OCI-LY1 (cell line): ENCODE data around the gene MLLT1.

ENCODE experiments used
- H2AFZ ChIP-seq: fragments of 200-600 bp; sonication (generic), shearing (Covaris generic); 2 replicates; pipeline ENCODE4 v1.6.0; 2014; ENCODE audit warnings: antibody characterized with exemption, mild to moderate bottlenecking, low read length
- H3F3A ChIP-seq: fragments of 200-600 bp; sonication (generic), shearing (Covaris generic); 2 replicates; pipeline ENCODE4 v1.6.0; 2014; ENCODE audit warnings: mild to moderate bottlenecking, antibody characterized with exemption, low read length, moderate library complexity; ENCODE audit not compliant: insufficient read depth
- H3K27ac ChIP-seq: fragments of 200-600 bp; sonication (generic); 2 replicates; pipeline ENCODE4 v1.5.1; 2014; ENCODE audit warnings: low read length, mixed run types, mild to moderate bottlenecking, low read depth; ENCODE audit not compliant: poor library complexity, severe bottlenecking
- H3K27me3 ChIP-seq: fragments of 200-600 bp; sonication (generic); 2 replicates; pipeline ENCODE4 v1.6.0; 2014; ENCODE audit warnings: antibody characterized with exemption, mild to moderate bottlenecking, low read length, moderate library complexity; ENCODE audit not compliant: insufficient read depth
- H3K36me3 ChIP-seq: fragments of 200-600 bp; sonication (generic); 2 replicates; pipeline ENCODE4 v1.6.1; 2014; ENCODE audit warnings: mild to moderate bottlenecking, antibody characterized with exemption, low read length, moderate library complexity, mixed read lengths; ENCODE audit not compliant: insufficient read depth
- H3K4me1 ChIP-seq: fragments of 200-600 bp; sonication (generic); 2 replicates; pipeline ENCODE4 v1.5.1; 2014; ENCODE audit warnings: mild to moderate bottlenecking, low read length, moderate library complexity; ENCODE audit not compliant: insufficient read depth, severe bottlenecking
- H3K4me2 ChIP-seq: fragments of 200-600 bp; sonication (generic), shearing (Covaris generic); 2 replicates; pipeline ENCODE4 v1.6.1; 2014; ENCODE audit warnings: low read length
- H3K4me3 ChIP-seq: fragments of 200-600 bp; sonication (generic); 2 replicates; pipeline ENCODE4 v1.5.1; 2014; ENCODE audit warnings: low read length, low read depth, mild to moderate bottlenecking, mixed read lengths; ENCODE audit not compliant: poor library complexity, severe bottlenecking
- H3K79me2 ChIP-seq: fragments of 200-600 bp; shearing (Covaris generic); 2 replicates; pipeline ENCODE4 v1.6.1; 2016; ENCODE audit warnings: mixed run types, low read length, mixed read lengths; ENCODE audit not compliant: insufficient read depth
- H3K9ac ChIP-seq: fragments of 200-600 bp; sonication (generic), shearing (Covaris generic); 2 replicates; pipeline ENCODE4 v1.6.1; 2014; ENCODE audit warnings: mild to moderate bottlenecking, low read length, mixed read lengths
- H3K9me2 ChIP-seq: fragments of 200-600 bp; sonication (generic), shearing (Covaris generic); 2 replicates; pipeline ENCODE4 v1.6.1; 2014; ENCODE audit warnings: low read depth, mild to moderate bottlenecking, low read length, mixed read lengths
- H3K9me3 ChIP-seq: fragments of 200-600 bp; shearing (Covaris generic); 2 replicates; pipeline ENCODE4 v1.6.1; 2014; ENCODE audit warnings: low read length, mixed read lengths
- H4K20me1 ChIP-seq: fragments of 200-600 bp; sonication (generic), shearing (Covaris generic); 2 replicates; pipeline ENCODE4 v1.6.0; 2016; ENCODE audit warnings: mild to moderate bottlenecking, low read length; ENCODE audit not compliant: insufficient read depth
- EZH2 ChIP-seq: fragments of 200-600 bp; sonication (generic), shearing (Covaris generic); IDR thresholded peaks from 2 replicates; pipeline ENCODE4 v1.8.0; 2017; ENCODE audit warnings: borderline replicate concordance, mixed run types, mild to moderate bottlenecking, antibody characterized with exemption, low read length, moderate library complexity, mixed read lengths
- TF ChIP-seq, protein P1 (sequence below): fragments of 200-600 bp; sonication (generic), shearing (Covaris generic); IDR thresholded peaks from 2 replicates; pipeline ENCODE4 v1.5.1; 2017; ENCODE audit warnings: mild to moderate bottlenecking, antibody characterized with exemption, low read length, moderate library complexity, mixed read lengths

MLLT1 gene

DNA sequence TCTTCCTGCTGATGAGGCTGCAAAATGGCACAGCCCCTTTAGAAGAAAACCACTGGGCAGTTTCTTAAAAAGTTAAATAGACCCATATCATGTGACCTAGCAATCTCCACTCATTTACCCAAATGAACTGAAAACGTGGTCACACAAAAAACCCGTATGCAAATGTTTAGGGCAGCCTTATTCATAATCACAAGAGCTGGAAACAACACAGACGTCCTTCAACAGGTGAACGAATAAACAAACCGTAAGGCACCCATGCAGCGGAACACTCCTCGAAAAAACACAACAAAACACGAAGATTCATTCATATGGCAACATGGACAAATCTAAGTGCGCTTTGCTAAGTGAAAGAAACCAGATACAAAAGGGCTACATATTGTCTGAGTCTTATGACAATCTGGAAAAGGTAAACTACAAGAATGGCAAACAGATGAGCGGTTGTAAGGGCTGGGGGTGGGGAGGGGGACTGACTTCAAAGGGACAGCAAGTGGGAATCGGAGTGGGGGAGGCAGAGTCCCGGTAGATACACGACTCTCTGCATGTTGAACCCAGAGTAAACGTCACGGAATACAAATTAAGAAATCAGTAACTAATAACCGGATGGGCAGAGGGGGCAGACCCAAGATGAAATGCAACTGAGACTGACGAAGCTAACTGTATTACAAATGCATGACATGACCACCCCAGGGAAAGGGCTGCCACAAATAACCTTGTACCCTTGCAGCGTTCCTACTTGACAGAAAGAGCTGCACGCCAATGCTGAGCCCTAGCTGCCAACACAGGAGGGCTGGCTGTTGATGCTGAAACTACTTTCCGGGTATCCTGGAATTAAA is 33.4 kb downstream of the MLLT1 start:
- H3K27ac ChIP-seq: no peak overlapping the region
- H2AFZ ChIP-seq: no peak overlapping the region
- TF ChIP-seq EZH2: no peak
- TF ChIP-seq, protein P1, sequence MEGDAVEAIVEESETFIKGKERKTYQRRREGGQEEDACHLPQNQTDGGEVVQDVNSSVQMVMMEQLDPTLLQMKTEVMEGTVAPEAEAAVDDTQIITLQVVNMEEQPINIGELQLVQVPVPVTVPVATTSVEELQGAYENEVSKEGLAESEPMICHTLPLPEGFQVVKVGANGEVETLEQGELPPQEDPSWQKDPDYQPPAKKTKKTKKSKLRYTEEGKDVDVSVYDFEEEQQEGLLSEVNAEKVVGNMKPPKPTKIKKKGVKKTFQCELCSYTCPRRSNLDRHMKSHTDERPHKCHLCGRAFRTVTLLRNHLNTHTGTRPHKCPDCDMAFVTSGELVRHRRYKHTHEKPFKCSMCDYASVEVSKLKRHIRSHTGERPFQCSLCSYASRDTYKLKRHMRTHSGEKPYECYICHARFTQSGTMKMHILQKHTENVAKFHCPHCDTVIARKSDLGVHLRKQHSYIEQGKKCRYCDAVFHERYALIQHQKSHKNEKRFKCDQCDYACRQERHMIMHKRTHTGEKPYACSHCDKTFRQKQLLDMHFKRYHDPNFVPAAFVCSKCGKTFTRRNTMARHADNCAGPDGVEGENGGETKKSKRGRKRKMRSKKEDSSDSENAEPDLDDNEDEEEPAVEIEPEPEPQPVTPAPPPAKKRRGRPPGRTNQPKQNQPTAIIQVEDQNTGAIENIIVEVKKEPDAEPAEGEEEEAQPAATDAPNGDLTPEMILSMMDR: no peak
- H3K27me3 ChIP-seq: no peaks in the 10 kb centered on the region
- peaks cover 31% of the 10 kb centered on the region for H3K36me3 ChIP-seq
- peaks cover 5% of the 10 kb centered on the region; the same call in 1 of the 2 replicates for H3K9me3 ChIP-seq
- peaks cover 19% of the 10 kb centered on the region; the same call in 1 of the 2 replicates for H3K79me2 ChIP-seq
- no peaks in the 10 kb centered on the region for H3F3A ChIP-seq
- no peak overlapping the region for H3K9ac ChIP-seq
- H3K4me2 ChIP-seq: no peak overlapping the region
- H3K4me1 ChIP-seq: peaks cover 24% of the 10 kb centered on the region
- H3K9me2 ChIP-seq: no peaks in the 10 kb centered on the region
- H4K20me1 ChIP-seq: no peaks in the 10 kb centered on the region
- H3K4me3 ChIP-seq: no peak overlapping the region

DNA sequence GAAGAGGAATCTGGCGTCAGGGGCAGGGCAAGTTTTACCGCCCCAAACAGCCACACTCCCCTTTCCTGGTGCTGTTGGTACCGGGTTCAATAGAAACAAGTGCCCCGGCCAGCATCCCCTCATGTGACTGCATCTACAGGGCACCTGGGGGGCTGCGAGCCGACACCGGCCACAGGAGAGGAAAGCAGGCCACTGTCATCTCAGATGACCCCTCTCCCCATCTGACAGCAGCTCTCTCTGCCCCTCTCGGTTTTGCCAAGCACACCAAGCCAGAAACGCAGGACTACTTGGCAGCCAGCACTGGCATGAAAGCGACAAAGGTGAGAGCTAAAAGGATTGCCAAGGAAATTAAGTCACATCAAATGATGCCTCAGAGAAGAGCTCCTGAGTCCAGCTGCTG is 37.1 kb downstream of the MLLT1 start:
- no peaks in the 10 kb centered on the region for H4K20me1 ChIP-seq
- TF ChIP-seq, protein P1: no peak
- no peak for TF ChIP-seq EZH2
- no peak overlapping the region for H3K4me3 ChIP-seq
- peaks cover 5% of the 10 kb centered on the region; the same call in 1 of the 2 replicates for H3K9me3 ChIP-seq
- H3K9me2 ChIP-seq: no peaks in the 10 kb centered on the region
- no peak overlapping the region for H2AFZ ChIP-seq
- H3K36me3 ChIP-seq: peaks cover 18% of the 10 kb centered on the region
- H3F3A ChIP-seq: no peaks in the 10 kb centered on the region
- no peak overlapping the region for H3K27ac ChIP-seq
- H3K4me2 ChIP-seq: no peak overlapping the region
- H3K9ac ChIP-seq: no peak overlapping the region
- no peaks in the 10 kb centered on the region for H3K27me3 ChIP-seq
- H3K4me1 ChIP-seq: peaks cover 18% of the 10 kb centered on the region
- H3K79me2 ChIP-seq: peaks cover 2% of the 10 kb centered on the region; the same call in 1 of the 2 replicates

DNA sequence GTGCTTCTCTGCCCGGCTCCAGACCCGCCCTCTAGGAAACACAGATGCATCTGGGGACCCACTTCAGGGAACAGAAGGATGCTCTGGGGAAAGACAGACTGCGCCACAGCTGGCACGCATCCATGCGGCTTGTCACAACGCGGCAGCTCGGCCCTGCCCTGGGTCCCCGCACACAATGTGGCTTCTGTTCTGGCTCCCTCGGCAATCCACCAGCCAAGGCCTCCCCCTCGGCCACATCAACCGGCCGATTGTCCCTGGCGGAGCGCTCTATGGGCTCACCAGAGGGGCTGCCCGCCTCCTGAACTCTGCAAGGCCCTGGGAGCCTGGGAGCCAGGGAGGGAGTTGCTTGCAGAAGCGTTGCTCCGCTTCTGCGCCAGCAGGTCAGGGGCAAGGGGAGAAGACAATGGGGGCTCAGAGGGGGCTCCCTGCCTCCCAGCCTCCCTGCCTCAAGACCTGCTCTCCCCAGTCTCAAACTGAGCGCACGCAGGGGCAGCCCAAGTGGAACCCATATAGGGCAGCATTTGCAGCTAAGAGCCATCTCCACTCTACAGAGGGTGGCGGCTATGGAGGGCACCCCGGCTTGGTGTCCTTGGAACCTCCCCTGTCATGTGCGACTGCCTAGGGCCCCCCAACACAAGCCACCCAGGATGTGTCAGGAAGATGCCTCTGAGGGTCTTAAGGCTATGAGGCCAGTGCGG is 37.9 kb downstream of the MLLT1 start:
- peaks cover 18% of the 10 kb centered on the region for H3K4me1 ChIP-seq
- H3K9me2 ChIP-seq: no peaks in the 10 kb centered on the region
- no peak overlapping the region for H3K27ac ChIP-seq
- H4K20me1 ChIP-seq: no peaks in the 10 kb centered on the region
- TF ChIP-seq, protein P1: no peak
- no peak for TF ChIP-seq EZH2
- H3K36me3 ChIP-seq: peaks cover 9% of the 10 kb centered on the region
- no peak overlapping the region for H3K4me2 ChIP-seq
- no peak overlapping the region for H2AFZ ChIP-seq
- peaks cover 2% of the 10 kb centered on the region; the same call in 1 of the 2 replicates for H3K79me2 ChIP-seq
- H3F3A ChIP-seq: no peaks in the 10 kb centered on the region
- no peaks in the 10 kb centered on the region for H3K27me3 ChIP-seq
- H3K4me3 ChIP-seq: no peak overlapping the region
- H3K9ac ChIP-seq: no peak overlapping the region
- peaks cover 5% of the 10 kb centered on the region; the same call in 1 of the 2 replicates for H3K9me3 ChIP-seq
